Body of pancreas (tissue), 4 donors: ENCODE results near the gene CWF19L2.

ENCODE experiments used
- POLR2A ChIP-seq, 3 donors: fragments of 450-650 bp; IDR thresholded peaks; one replicate each; pipeline ENCODE4 v1.6.1; 2016; ENCODE audit warnings: antibody characterized with exemption in 3 of 3, mild to moderate bottlenecking in 2 of 3
- TF ChIP-seq, protein P1 (sequence below), 7 experiments: fragments of 450-650 bp in 4 of 7; fragments of 200-600 bp in 3 of 7; sonication (generic) in 3 of 7; IDR thresholded peaks; one replicate each; pipeline ENCODE4 v1.5.1; 2016 to 2019; ENCODE audit warnings: antibody characterized with exemption in 7 of 7

DNA sequence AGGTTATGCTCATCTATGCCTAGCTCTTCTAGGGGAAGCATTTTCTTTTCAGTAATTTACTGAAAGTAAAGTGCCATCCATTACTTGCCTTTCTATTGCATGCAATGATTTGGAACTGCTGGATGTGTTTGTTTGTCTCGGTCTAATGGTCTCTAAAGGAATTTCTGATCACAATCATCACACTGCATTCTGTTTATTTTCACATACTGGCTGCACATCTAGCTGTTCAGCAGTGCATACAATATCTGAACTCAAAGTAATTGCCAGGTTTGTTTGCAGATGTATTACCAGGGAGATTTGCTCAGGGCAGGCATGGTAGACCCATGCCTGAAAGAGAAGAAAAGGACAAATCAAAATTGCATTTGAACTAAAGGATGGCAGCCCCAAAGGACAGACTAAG, 36.4 kb upstream of the CWF19L2 start:
- TF ChIP-seq, protein P1, sequence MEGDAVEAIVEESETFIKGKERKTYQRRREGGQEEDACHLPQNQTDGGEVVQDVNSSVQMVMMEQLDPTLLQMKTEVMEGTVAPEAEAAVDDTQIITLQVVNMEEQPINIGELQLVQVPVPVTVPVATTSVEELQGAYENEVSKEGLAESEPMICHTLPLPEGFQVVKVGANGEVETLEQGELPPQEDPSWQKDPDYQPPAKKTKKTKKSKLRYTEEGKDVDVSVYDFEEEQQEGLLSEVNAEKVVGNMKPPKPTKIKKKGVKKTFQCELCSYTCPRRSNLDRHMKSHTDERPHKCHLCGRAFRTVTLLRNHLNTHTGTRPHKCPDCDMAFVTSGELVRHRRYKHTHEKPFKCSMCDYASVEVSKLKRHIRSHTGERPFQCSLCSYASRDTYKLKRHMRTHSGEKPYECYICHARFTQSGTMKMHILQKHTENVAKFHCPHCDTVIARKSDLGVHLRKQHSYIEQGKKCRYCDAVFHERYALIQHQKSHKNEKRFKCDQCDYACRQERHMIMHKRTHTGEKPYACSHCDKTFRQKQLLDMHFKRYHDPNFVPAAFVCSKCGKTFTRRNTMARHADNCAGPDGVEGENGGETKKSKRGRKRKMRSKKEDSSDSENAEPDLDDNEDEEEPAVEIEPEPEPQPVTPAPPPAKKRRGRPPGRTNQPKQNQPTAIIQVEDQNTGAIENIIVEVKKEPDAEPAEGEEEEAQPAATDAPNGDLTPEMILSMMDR (IDR thresholded peaks at IDR 0.05) = no peak
- no peak for TF ChIP-seq POLR2A (IDR thresholded peaks at IDR 0.05)
